GM12873 (cell line): ENCODE data around the gene LAMB1.

ENCODE experiments used
- TF ChIP-seq, protein P1 (sequence below): IDR thresholded peaks from 2 replicates; pipeline ENCODE4 v1.5.1; 2012; ENCODE audit warnings: low read depth, mild to moderate bottlenecking, moderate library complexity, low read length, control low read depth; ENCODE audit not compliant: insufficient read depth; ENCODE audit errors: missing control alignments

The LAMB1 gene

DNA sequence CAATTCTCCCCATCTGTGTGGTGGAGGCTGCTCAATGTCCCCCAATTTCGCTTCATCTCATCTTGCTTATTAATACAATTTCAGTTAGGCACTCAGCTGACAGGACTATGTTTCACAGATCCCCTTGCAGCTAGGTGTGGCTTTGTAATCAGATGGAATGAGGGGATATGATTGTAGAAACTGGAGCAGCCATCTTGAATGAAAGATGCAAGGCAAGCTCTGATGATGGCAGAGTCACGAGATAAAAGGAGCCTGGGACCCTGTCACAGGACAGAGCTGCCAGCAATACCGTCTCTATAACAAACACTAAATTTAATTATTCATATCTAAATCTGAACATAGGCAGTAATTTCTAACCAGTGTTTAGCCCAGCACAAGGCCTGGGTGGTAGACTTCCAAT, 113.0 kb downstream of the LAMB1 start:
- TF ChIP-seq, protein P1, sequence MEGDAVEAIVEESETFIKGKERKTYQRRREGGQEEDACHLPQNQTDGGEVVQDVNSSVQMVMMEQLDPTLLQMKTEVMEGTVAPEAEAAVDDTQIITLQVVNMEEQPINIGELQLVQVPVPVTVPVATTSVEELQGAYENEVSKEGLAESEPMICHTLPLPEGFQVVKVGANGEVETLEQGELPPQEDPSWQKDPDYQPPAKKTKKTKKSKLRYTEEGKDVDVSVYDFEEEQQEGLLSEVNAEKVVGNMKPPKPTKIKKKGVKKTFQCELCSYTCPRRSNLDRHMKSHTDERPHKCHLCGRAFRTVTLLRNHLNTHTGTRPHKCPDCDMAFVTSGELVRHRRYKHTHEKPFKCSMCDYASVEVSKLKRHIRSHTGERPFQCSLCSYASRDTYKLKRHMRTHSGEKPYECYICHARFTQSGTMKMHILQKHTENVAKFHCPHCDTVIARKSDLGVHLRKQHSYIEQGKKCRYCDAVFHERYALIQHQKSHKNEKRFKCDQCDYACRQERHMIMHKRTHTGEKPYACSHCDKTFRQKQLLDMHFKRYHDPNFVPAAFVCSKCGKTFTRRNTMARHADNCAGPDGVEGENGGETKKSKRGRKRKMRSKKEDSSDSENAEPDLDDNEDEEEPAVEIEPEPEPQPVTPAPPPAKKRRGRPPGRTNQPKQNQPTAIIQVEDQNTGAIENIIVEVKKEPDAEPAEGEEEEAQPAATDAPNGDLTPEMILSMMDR: no peak

DNA sequence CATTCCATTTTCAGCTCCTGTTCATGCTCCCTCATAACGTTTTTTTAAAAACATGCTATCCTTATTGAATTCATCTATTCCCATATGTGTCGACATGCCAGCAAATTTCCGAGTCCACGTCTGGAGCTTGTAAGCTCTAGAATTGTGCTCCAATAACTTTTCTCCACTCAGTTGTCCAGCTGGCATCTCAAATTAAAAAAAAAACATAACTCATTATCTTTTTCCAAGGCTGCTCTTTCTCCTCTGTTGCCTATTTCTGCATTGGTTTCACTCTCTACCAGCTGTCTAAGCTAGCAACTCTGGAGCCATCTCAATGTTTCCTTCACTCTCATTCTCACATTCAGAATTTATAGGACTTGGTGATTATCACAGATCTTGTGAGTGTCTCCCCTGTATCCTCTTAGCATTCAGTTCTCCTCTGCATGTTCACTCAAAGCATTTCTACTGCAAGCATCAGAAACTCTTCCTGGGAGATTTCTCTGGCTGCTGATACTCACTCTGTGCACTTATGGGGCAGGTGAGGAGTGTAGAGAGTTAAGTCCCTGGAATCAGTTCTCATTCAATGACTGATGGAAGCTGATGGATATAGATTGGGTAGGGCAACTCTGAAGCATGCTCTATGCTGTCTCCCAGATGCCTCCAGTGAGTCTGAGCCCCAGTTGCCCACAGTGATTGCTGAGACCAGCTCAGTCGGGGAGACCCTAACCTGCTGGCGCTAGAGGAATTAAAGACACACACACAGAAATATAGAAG, 118.7 kb downstream of the LAMB1 start:
- TF ChIP-seq, protein P1: no peak

DNA sequence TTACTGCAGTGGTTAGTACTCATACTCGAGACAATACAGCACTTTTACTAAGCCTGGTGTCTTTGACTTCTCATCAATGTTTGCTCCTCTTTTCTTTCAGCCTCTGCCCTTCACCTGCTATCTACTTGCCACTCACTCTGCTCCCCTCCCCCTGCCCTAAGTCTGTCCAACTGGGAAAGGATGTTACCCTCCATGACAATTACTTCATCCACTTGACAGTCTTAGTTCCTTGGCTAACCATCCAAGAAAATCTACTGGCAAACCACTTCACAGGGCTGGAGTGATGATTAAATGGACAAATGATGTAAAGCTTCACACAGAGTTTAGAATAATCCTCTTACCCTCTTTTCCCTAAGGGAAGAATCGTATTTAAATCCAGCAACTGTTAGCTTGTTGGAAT, 120.2 kb downstream of the LAMB1 start:
- TF ChIP-seq, protein P1: no peak

DNA sequence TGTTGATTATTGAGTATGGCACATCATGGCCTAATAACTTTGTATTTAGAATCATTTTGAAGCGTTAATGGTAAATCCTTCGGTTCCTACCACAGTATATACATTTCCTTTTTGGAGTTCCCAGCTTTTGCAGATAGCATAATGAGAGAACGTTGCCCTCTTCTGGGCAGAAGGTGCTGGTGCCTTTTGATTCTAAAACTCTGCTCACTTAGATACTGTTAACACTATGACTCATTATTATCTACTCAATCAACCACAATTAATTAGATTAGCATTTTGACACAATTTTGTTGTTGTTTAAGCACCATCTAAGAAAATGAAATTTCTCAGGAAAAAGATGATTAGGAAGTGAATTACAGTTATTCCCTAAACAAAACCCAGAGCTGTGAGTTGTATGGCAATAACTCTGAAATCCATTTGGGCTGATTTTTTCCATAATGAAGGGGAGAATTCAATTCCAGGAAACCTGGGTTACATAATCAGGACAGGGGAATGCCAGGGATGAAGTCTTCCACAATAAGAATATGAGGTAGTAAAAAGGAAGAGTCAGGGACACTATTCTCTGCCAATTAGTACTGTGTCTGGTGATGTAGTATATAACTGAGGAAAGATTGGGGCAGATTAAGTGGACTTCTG, 123.4 kb downstream of the LAMB1 start:
- TF ChIP-seq, protein P1: peak; percentile 73

DNA sequence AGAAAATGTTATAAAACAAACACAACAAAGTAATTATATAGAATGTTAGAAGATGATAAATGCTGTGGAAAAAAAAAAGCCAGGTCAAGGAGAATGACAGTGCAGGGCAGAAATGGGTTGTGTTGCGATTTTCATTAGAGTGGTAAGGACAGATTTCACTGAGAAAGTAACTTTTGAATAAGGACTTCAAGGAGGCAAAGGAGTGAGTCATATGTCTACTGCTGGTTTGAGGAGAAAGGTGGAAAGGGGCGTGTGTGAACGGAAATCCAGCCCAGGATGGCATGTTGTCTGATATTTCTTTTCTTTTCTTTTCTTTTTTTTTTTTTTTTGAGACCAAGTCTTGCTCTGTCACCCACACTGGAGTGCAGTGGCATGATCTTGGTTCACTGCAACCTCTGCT, 124.3 kb downstream of the LAMB1 start:
- TF ChIP-seq, protein P1: no peak

DNA sequence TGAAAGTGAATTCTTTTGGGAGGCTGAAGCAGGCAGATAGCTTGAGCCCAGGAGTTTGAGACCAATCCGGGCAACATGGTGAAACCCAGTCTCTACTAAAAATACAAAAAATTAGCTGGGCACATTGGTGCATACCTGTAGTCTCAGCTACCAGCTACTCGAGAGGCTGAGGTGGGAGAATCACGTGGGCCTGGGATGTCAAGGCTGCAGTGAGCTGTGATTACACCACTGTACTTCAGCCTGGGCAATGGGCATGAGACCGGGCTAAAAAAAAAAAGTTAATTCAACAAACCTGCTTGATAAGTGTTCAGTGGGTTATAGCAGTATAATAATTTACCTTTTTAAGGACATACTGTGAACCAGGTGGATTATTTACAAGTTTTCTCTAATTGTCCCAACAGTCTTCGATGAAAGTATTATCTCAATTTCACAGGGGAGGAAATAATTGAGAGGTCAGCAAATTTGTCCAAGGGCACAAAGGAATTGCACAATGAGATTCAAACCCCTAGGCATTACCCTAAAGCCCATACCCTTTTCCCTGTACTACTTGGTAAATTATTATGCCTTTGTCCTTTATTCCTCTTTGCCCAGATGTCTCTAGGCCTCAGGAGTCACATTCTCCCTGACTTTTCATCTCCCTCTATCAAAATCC, 125.1 kb downstream of the LAMB1 start:
- TF ChIP-seq, protein P1: no peak

DNA sequence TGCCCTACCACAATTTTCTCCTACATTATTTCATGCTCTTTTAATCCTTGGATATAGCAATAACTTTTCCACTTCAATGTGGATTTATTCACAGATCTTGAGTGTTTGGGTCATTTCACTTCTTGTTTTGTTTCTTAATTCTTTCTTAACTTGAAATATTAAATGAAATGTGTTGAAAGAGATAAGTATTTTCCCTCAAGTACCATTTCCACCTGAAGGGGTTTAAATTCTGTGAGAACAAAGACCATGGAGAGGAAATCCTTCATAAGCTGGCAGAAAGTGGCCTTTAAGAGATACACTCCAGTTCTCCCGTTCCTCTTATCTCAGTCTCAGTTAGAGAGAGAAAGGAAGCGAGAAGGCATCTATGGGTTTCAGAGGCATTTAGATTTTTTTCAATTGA, 126.0 kb downstream of the LAMB1 start:
- TF ChIP-seq, protein P1: no peak
